H9 (cell line): ENCODE results near the gene RMRP. TPM values are rescaled to one million over a fixed set of nuclear protein-coding genes. Genes with fewer than 3 reads are reported as not detected.

Experiments
- DNase-seq: peaks from one replicate; pipeline ENCODE4 v3.0.0-alpha.2; 2017
- H2AFZ ChIP-seq: one replicate; pipeline ENCODE4 v1.6.1; 2013; ENCODE audit warnings: mild to moderate bottlenecking, low read length, control low read depth, moderate library complexity
- H2AK5ac ChIP-seq: 2 replicates; pipeline ENCODE4 v1.6.1; 2013; ENCODE audit warnings: low read length, control low read depth, mixed read lengths; ENCODE audit not compliant: insufficient read length
- H2BK120ac ChIP-seq: one replicate; pipeline ENCODE4 v1.6.1; 2013; ENCODE audit warnings: low read depth, mild to moderate bottlenecking, low read length, control low read depth, inconsistent platforms; ENCODE audit not compliant: poor library complexity, severe bottlenecking
- H2BK12ac ChIP-seq: 2 replicates; pipeline ENCODE4 v1.6.1; 2013; ENCODE audit warnings: low read length, control low read depth, mixed read lengths, low read depth; ENCODE audit not compliant: insufficient read length
- H2BK15ac ChIP-seq: 2 replicates; pipeline ENCODE4 v1.6.1; 2013; ENCODE audit warnings: low read depth, low read length, control low read depth
- H2BK20ac ChIP-seq: one replicate; pipeline ENCODE4 v1.6.1; 2013; ENCODE audit warnings: low read depth, mild to moderate bottlenecking, low read length, control low read depth, inconsistent platforms; ENCODE audit not compliant: poor library complexity, severe bottlenecking
- H2BK5ac ChIP-seq: 2 replicates; pipeline ENCODE4 v1.6.1; 2013; ENCODE audit warnings: low read length, control low read depth, mixed read lengths; ENCODE audit not compliant: insufficient read length
- H3K14ac ChIP-seq: 2 replicates; pipeline ENCODE4 v1.6.1; 2013; ENCODE audit warnings: low read length, control low read depth; ENCODE audit not compliant: insufficient read depth
- H3K18ac ChIP-seq: 2 replicates; pipeline ENCODE4 v1.6.1; 2013; ENCODE audit warnings: low read depth, mild to moderate bottlenecking, mixed read lengths, low read length, control low read depth; ENCODE audit not compliant: insufficient read length
- H3K23ac ChIP-seq: 2 replicates; pipeline ENCODE4 v1.6.1; 2013; ENCODE audit warnings: low read length, control low read depth, mixed read lengths, low read depth; ENCODE audit not compliant: insufficient read length
- H3K23me2 ChIP-seq: 2 replicates; pipeline ENCODE4 v1.6.1; 2013; ENCODE audit warnings: low read depth, mild to moderate bottlenecking, mixed read lengths, low read length, control low read depth; ENCODE audit not compliant: insufficient read length, poor library complexity, severe bottlenecking
- H3K27ac ChIP-seq: 2 replicates; pipeline ENCODE4 v1.5.1; 2013; ENCODE audit warnings: low read length, control low read depth, mixed read lengths, low read depth; ENCODE audit not compliant: insufficient read length
- H3K27me3 ChIP-seq: 2 replicates; pipeline ENCODE4 v1.6.1; 2013; ENCODE audit warnings: low read length, control low read depth, inconsistent platforms; ENCODE audit not compliant: insufficient read depth
- H3K4ac ChIP-seq: 2 replicates; pipeline ENCODE4 v1.6.1; 2013; ENCODE audit warnings: low read depth, mild to moderate bottlenecking, control low read depth, inconsistent platforms, low read length, moderate library complexity
- H3K4me1 ChIP-seq: 2 replicates; pipeline ENCODE4 v1.6.1; 2013; ENCODE audit warnings: low read length, control low read depth, inconsistent platforms; ENCODE audit not compliant: insufficient read depth
- H3K4me2 ChIP-seq: 2 replicates; pipeline ENCODE4 v1.6.1; 2013; ENCODE audit warnings: low read length, control low read depth, mixed read lengths; ENCODE audit not compliant: insufficient read length, insufficient read depth
- H3K56ac ChIP-seq: 2 replicates; pipeline ENCODE4 v1.6.1; 2013; ENCODE audit warnings: low read depth, mild to moderate bottlenecking, mixed read lengths, low read length, control low read depth; ENCODE audit not compliant: insufficient read length
- H3K79me1 ChIP-seq: 2 replicates; pipeline ENCODE4 v1.6.1; 2013; ENCODE audit warnings: low read depth, mild to moderate bottlenecking, moderate library complexity, low read length, control low read depth, inconsistent platforms; ENCODE audit not compliant: insufficient read depth, poor library complexity, severe bottlenecking
- H3K79me2 ChIP-seq: 2 replicates; pipeline ENCODE4 v1.6.1; 2013; ENCODE audit warnings: low read length, control low read depth, inconsistent platforms; ENCODE audit not compliant: insufficient read depth
- H3K9ac ChIP-seq: 2 replicates; pipeline ENCODE4 v1.6.1; 2013; ENCODE audit warnings: low read length, control low read depth, mixed read lengths; ENCODE audit not compliant: insufficient read length; ENCODE audit errors: extremely low read depth
- H3K9me3 ChIP-seq: one replicate; pipeline ENCODE4 v1.6.1; 2013; ENCODE audit warnings: low read depth, low read length, inconsistent platforms; ENCODE audit not compliant: control insufficient read depth
- H3T11ph ChIP-seq: one replicate; pipeline ENCODE4 v1.6.1; 2013; ENCODE audit warnings: mild to moderate bottlenecking, low read length, control low read depth, inconsistent platforms
- H4K20me1 ChIP-seq: one replicate; pipeline ENCODE4 v1.6.1; 2013; ENCODE audit not compliant: control insufficient read depth, insufficient read length, insufficient read depth
- H4K5ac ChIP-seq: 2 replicates; pipeline ENCODE4 v1.6.1; 2013; ENCODE audit warnings: low read depth, mild to moderate bottlenecking, mixed read lengths, low read length, control low read depth; ENCODE audit not compliant: insufficient read length
- H4K8ac ChIP-seq: replicated peaks from 2 replicates; pipeline ENCODE4 v1.6.1; 2013; ENCODE audit warnings: low read length, control low read depth, mixed read lengths, low read depth; ENCODE audit not compliant: insufficient read length
- H4K91ac ChIP-seq: 2 replicates; pipeline ENCODE4 v1.6.1; 2013; ENCODE audit warnings: low read depth, mild to moderate bottlenecking, moderate library complexity, mixed read lengths, low read length, control low read depth; ENCODE audit not compliant: insufficient read length
- H3K27ac Mint-ChIP-seq, 3 experiments: 2 replicates in 2 of 3; 3 replicates in 1 of 3; pipeline ENCODE4 v1.8.0; 2020 to 2021; ENCODE audit warnings: mixed read lengths in 3 of 3, mild to moderate bottlenecking in 1 of 3, moderate library complexity in 1 of 3
- H3K27me3 Mint-ChIP-seq: 2 replicates; pipeline ENCODE4 v1.8.0; 2021; ENCODE audit warnings: low read depth, mild to moderate bottlenecking, moderate library complexity, mixed read lengths
- H3K36me3 Mint-ChIP-seq, 3 experiments: 2 replicates in 2 of 3; 3 replicates in 1 of 3; pipeline ENCODE4 v1.8.0; 2020 to 2021; ENCODE audit warnings: low read depth in 3 of 3, mixed read lengths in 3 of 3; ENCODE audit not compliant: insufficient read depth in 1 of 3
- H3K4me1 Mint-ChIP-seq, 2 experiments: 2 replicates each; pipeline ENCODE4 v1.8.0; 2020; ENCODE audit warnings: mixed read lengths in 2 of 2
- H3K4me3 Mint-ChIP-seq, 2 experiments: 2 replicates in 1 of 2; 3 replicates in 1 of 2; pipeline ENCODE4 v1.8.0; 2020 to 2021; ENCODE audit warnings: mild to moderate bottlenecking in 2 of 2, mixed read lengths in 2 of 2, moderate library complexity in 1 of 2
- H3K9me3 Mint-ChIP-seq, 2 experiments: 2 replicates in 1 of 2; 3 replicates in 1 of 2; pipeline ENCODE4 v1.8.0; 2020; ENCODE audit warnings: mild to moderate bottlenecking in 2 of 2, mixed read lengths in 2 of 2, moderate library complexity in 1 of 2
- CTCF ChIP-seq: fragments of 200-600 bp; sonication (generic); conservative IDR thresholded peaks from 3 replicates; pipeline ENCODE4 v1.8.0; 2021; ENCODE audit warnings: antibody characterized with exemption, mild to moderate bottlenecking
- WGBS: extraction: QIAGEN DNeasy Blood & Tissue Kit; methylation state at CpG from one replicate; pipeline ENCODE4 v1.1.7; 2013; ENCODE audit warnings: missing lambda C conversion rate, low lambda C conversion rate, mixed read lengths; ENCODE audit not compliant: insufficient read length; ENCODE audit errors: extremely low coverage; 5-methylcytosine and 5-hydroxymethylcytosine counted together
- total RNA-seq: library from RNA; stranded (reverse); gene quantifications from 2 replicates; pipeline ENCODE4 v1.2.1, GENCODE V29; 2021

RMRP gene
- total RNA-seq, 1 experiment from 2014 or later: 18,417 TPM

GRCh38 chr9:35667939-35668338 is 10.1 kb upstream of the RMRP start:
- no peak overlapping the region for H4K91ac ChIP-seq
- H4K8ac ChIP-seq: no peak overlapping the region
- no peak overlapping the region for H3K56ac ChIP-seq
- H2BK5ac ChIP-seq: no peak overlapping the region
- H3K79me1 ChIP-seq: no peaks in the 10 kb centered on the region
- H3K4me2 ChIP-seq: no peak overlapping the region
- H3K27ac ChIP-seq: no peak overlapping the region
- H4K5ac ChIP-seq: no peak overlapping the region
- no peak overlapping the region for H3K14ac ChIP-seq
- no peak overlapping the region for H2AK5ac ChIP-seq
- no peak overlapping the region for H3K4me3 Mint-ChIP-seq
- H3T11ph ChIP-seq: no peak overlapping the region
- no peak overlapping the region for H3K4ac ChIP-seq
- no peaks in the 10 kb centered on the region for H3K9me3 ChIP-seq
- peaks cover 8% of the 10 kb centered on the region for H3K23me2 ChIP-seq
- no peak overlapping the region for H2AFZ ChIP-seq
- no peak overlapping the region for H3K23ac ChIP-seq
- H4K20me1 ChIP-seq: no peaks in the 10 kb centered on the region
- peaks cover 16 to 26% of the 10 kb centered on the region in 2 experiments for H3K4me1 Mint-ChIP-seq
- DNase-seq: no peak
- H3K27me3 Mint-ChIP-seq: peaks cover 11% of the 10 kb centered on the region
- H3K4me1 ChIP-seq: no peaks in the 10 kb centered on the region; the same call in 1 of the 2 replicates
- H2BK12ac ChIP-seq: no peak overlapping the region
- no peak overlapping the region for H3K9ac ChIP-seq
- H3K36me3 Mint-ChIP-seq: peaks cover 2 to 7% (median 2%) of the 10 kb centered on the region in 3 experiments; a peak in 5 of 7 replicates
- H3K27me3 ChIP-seq: no peaks in the 10 kb centered on the region
- no peaks in the 10 kb centered on the region for H3K79me2 ChIP-seq
- no peak overlapping the region for H3K27ac Mint-ChIP-seq
- H3K18ac ChIP-seq: no peak overlapping the region
- H2BK20ac ChIP-seq: no peak overlapping the region
- no CpG with 5 or more reads among the region's 3 CpGs for WGBS
- no peak overlapping the region for H2BK15ac ChIP-seq
- TF ChIP-seq CTCF: no peak
- H3K9me3 Mint-ChIP-seq: no peaks in the 10 kb centered on the region
- no peak overlapping the region for H2BK120ac ChIP-seq
